H9 (cell line): Measurements from ENCODE around the gene USP28. TPM values are rescaled to one million over a fixed set of nuclear protein-coding genes. Genes with fewer than 3 reads are reported as not detected.

ENCODE experiments used
- DNase-seq: peaks from one replicate; pipeline ENCODE4 v3.0.0-alpha.2; 2017
- H2AFZ ChIP-seq: one replicate; pipeline ENCODE4 v1.6.1; 2013; ENCODE audit warnings: mild to moderate bottlenecking, low read length, control low read depth, moderate library complexity
- H2AK5ac ChIP-seq: 2 replicates; pipeline ENCODE4 v1.6.1; 2013; ENCODE audit warnings: low read length, control low read depth, mixed read lengths; ENCODE audit not compliant: insufficient read length
- H2BK120ac ChIP-seq: one replicate; pipeline ENCODE4 v1.6.1; 2013; ENCODE audit warnings: low read depth, mild to moderate bottlenecking, low read length, control low read depth, inconsistent platforms; ENCODE audit not compliant: poor library complexity, severe bottlenecking
- H2BK12ac ChIP-seq: 2 replicates; pipeline ENCODE4 v1.6.1; 2013; ENCODE audit warnings: low read length, control low read depth, mixed read lengths, low read depth; ENCODE audit not compliant: insufficient read length
- H2BK15ac ChIP-seq: 2 replicates; pipeline ENCODE4 v1.6.1; 2013; ENCODE audit warnings: low read depth, low read length, control low read depth
- H2BK20ac ChIP-seq: one replicate; pipeline ENCODE4 v1.6.1; 2013; ENCODE audit warnings: low read depth, mild to moderate bottlenecking, low read length, control low read depth, inconsistent platforms; ENCODE audit not compliant: poor library complexity, severe bottlenecking
- H2BK5ac ChIP-seq: 2 replicates; pipeline ENCODE4 v1.6.1; 2013; ENCODE audit warnings: low read length, control low read depth, mixed read lengths; ENCODE audit not compliant: insufficient read length
- H3K14ac ChIP-seq: 2 replicates; pipeline ENCODE4 v1.6.1; 2013; ENCODE audit warnings: low read length, control low read depth; ENCODE audit not compliant: insufficient read depth
- H3K18ac ChIP-seq: 2 replicates; pipeline ENCODE4 v1.6.1; 2013; ENCODE audit warnings: low read depth, mild to moderate bottlenecking, mixed read lengths, low read length, control low read depth; ENCODE audit not compliant: insufficient read length
- H3K23ac ChIP-seq: 2 replicates; pipeline ENCODE4 v1.6.1; 2013; ENCODE audit warnings: low read length, control low read depth, mixed read lengths, low read depth; ENCODE audit not compliant: insufficient read length
- H3K23me2 ChIP-seq: 2 replicates; pipeline ENCODE4 v1.6.1; 2013; ENCODE audit warnings: low read depth, mild to moderate bottlenecking, mixed read lengths, low read length, control low read depth; ENCODE audit not compliant: insufficient read length, poor library complexity, severe bottlenecking
- H3K27ac ChIP-seq: 2 replicates; pipeline ENCODE4 v1.5.1; 2013; ENCODE audit warnings: low read length, control low read depth, mixed read lengths, low read depth; ENCODE audit not compliant: insufficient read length
- H3K27me3 ChIP-seq: 2 replicates; pipeline ENCODE4 v1.6.1; 2013; ENCODE audit warnings: low read length, control low read depth, inconsistent platforms; ENCODE audit not compliant: insufficient read depth
- H3K4ac ChIP-seq: 2 replicates; pipeline ENCODE4 v1.6.1; 2013; ENCODE audit warnings: low read depth, mild to moderate bottlenecking, control low read depth, inconsistent platforms, low read length, moderate library complexity
- H3K4me1 ChIP-seq: 2 replicates; pipeline ENCODE4 v1.6.1; 2013; ENCODE audit warnings: low read length, control low read depth, inconsistent platforms; ENCODE audit not compliant: insufficient read depth
- H3K4me2 ChIP-seq: 2 replicates; pipeline ENCODE4 v1.6.1; 2013; ENCODE audit warnings: low read length, control low read depth, mixed read lengths; ENCODE audit not compliant: insufficient read length, insufficient read depth
- H3K56ac ChIP-seq: 2 replicates; pipeline ENCODE4 v1.6.1; 2013; ENCODE audit warnings: low read depth, mild to moderate bottlenecking, mixed read lengths, low read length, control low read depth; ENCODE audit not compliant: insufficient read length
- H3K79me1 ChIP-seq: 2 replicates; pipeline ENCODE4 v1.6.1; 2013; ENCODE audit warnings: low read depth, mild to moderate bottlenecking, moderate library complexity, low read length, control low read depth, inconsistent platforms; ENCODE audit not compliant: insufficient read depth, poor library complexity, severe bottlenecking
- H3K79me2 ChIP-seq: 2 replicates; pipeline ENCODE4 v1.6.1; 2013; ENCODE audit warnings: low read length, control low read depth, inconsistent platforms; ENCODE audit not compliant: insufficient read depth
- H3K9ac ChIP-seq: 2 replicates; pipeline ENCODE4 v1.6.1; 2013; ENCODE audit warnings: low read length, control low read depth, mixed read lengths; ENCODE audit not compliant: insufficient read length; ENCODE audit errors: extremely low read depth
- H3K9me3 ChIP-seq: one replicate; pipeline ENCODE4 v1.6.1; 2013; ENCODE audit warnings: low read depth, low read length, inconsistent platforms; ENCODE audit not compliant: control insufficient read depth
- H3T11ph ChIP-seq: one replicate; pipeline ENCODE4 v1.6.1; 2013; ENCODE audit warnings: mild to moderate bottlenecking, low read length, control low read depth, inconsistent platforms
- H4K20me1 ChIP-seq: one replicate; pipeline ENCODE4 v1.6.1; 2013; ENCODE audit not compliant: control insufficient read depth, insufficient read length, insufficient read depth
- H4K5ac ChIP-seq: 2 replicates; pipeline ENCODE4 v1.6.1; 2013; ENCODE audit warnings: low read depth, mild to moderate bottlenecking, mixed read lengths, low read length, control low read depth; ENCODE audit not compliant: insufficient read length
- H4K8ac ChIP-seq: replicated peaks from 2 replicates; pipeline ENCODE4 v1.6.1; 2013; ENCODE audit warnings: low read length, control low read depth, mixed read lengths, low read depth; ENCODE audit not compliant: insufficient read length
- H4K91ac ChIP-seq: 2 replicates; pipeline ENCODE4 v1.6.1; 2013; ENCODE audit warnings: low read depth, mild to moderate bottlenecking, moderate library complexity, mixed read lengths, low read length, control low read depth; ENCODE audit not compliant: insufficient read length
- H3K27ac Mint-ChIP-seq, 3 experiments: 2 replicates in 2 of 3; 3 replicates in 1 of 3; pipeline ENCODE4 v1.8.0; 2020 to 2021; ENCODE audit warnings: mixed read lengths in 3 of 3, mild to moderate bottlenecking in 1 of 3, moderate library complexity in 1 of 3
- H3K27me3 Mint-ChIP-seq: 2 replicates; pipeline ENCODE4 v1.8.0; 2021; ENCODE audit warnings: low read depth, mild to moderate bottlenecking, moderate library complexity, mixed read lengths
- H3K36me3 Mint-ChIP-seq, 3 experiments: 2 replicates in 2 of 3; 3 replicates in 1 of 3; pipeline ENCODE4 v1.8.0; 2020 to 2021; ENCODE audit warnings: low read depth in 3 of 3, mixed read lengths in 3 of 3; ENCODE audit not compliant: insufficient read depth in 1 of 3
- H3K4me1 Mint-ChIP-seq, 2 experiments: 2 replicates each; pipeline ENCODE4 v1.8.0; 2020; ENCODE audit warnings: mixed read lengths in 2 of 2
- H3K4me3 Mint-ChIP-seq, 2 experiments: 2 replicates in 1 of 2; 3 replicates in 1 of 2; pipeline ENCODE4 v1.8.0; 2020 to 2021; ENCODE audit warnings: mild to moderate bottlenecking in 2 of 2, mixed read lengths in 2 of 2, moderate library complexity in 1 of 2
- H3K9me3 Mint-ChIP-seq, 2 experiments: 2 replicates in 1 of 2; 3 replicates in 1 of 2; pipeline ENCODE4 v1.8.0; 2020; ENCODE audit warnings: mild to moderate bottlenecking in 2 of 2, mixed read lengths in 2 of 2, moderate library complexity in 1 of 2
- WGBS: extraction: QIAGEN DNeasy Blood & Tissue Kit; methylation state at CpG from one replicate; pipeline ENCODE4 v1.1.7; 2013; ENCODE audit warnings: missing lambda C conversion rate, low lambda C conversion rate, mixed read lengths; ENCODE audit not compliant: insufficient read length; ENCODE audit errors: extremely low coverage; 5-methylcytosine and 5-hydroxymethylcytosine counted together
- total RNA-seq: library from RNA; stranded (reverse); gene quantifications from 2 replicates; pipeline ENCODE4 v1.2.1, GENCODE V29; 2021
- TF ChIP-seq, protein P1 (sequence below): fragments of 200-600 bp; sonication (generic); conservative IDR thresholded peaks from 3 replicates; pipeline ENCODE4 v1.8.0; 2021; ENCODE audit warnings: antibody characterized with exemption, mild to moderate bottlenecking

USP28 gene
- total RNA-seq, 1 experiment from 2014 or later = 107 TPM

DNA sequence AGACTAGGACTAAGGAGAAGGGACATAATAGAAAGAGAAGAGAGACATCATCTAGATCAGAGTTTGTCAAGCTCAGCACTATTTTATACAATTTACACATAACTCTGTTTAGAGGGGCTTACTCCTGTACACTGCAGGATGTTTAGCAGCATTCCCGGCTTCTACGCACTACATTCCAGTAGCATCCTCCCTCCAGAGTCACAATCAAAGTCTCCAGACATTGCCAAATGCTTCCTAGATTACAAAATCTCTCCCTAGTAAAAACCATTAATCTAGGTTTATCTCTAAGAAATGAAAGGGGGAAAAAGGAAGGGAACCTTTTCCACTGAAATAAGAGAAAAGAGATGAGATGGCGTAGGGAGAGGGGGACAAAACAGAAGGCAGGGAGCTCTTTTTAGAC, 4.0 kb downstream of the USP28 start:
- no peak overlapping the region for H3K56ac ChIP-seq
- Mint-ChIP-seq H3K27ac (peak overlapping the region in 1 of 3 experiments; percentile 31; a peak in 1 of 7 replicates), H3K4me1 (peaks cover 42 to 50% of the 10 kb centered on the region in 2 experiments), H3K9me3 (no peaks in the 10 kb centered on the region), H3K4me3 (no peak overlapping the region), H3K36me3 (peaks cover 28 to 63% (median 55%) of the 10 kb centered on the region in 3 experiments), H3K27me3 (no peaks in the 10 kb centered on the region)
- TF ChIP-seq, protein P1, sequence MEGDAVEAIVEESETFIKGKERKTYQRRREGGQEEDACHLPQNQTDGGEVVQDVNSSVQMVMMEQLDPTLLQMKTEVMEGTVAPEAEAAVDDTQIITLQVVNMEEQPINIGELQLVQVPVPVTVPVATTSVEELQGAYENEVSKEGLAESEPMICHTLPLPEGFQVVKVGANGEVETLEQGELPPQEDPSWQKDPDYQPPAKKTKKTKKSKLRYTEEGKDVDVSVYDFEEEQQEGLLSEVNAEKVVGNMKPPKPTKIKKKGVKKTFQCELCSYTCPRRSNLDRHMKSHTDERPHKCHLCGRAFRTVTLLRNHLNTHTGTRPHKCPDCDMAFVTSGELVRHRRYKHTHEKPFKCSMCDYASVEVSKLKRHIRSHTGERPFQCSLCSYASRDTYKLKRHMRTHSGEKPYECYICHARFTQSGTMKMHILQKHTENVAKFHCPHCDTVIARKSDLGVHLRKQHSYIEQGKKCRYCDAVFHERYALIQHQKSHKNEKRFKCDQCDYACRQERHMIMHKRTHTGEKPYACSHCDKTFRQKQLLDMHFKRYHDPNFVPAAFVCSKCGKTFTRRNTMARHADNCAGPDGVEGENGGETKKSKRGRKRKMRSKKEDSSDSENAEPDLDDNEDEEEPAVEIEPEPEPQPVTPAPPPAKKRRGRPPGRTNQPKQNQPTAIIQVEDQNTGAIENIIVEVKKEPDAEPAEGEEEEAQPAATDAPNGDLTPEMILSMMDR = no peak
- no peak overlapping the region for H2AK5ac ChIP-seq
- H3K4me2 ChIP-seq = peak overlapping the region; percentile 6
- peaks cover 52% of the 10 kb centered on the region for H3K79me2 ChIP-seq
- no peak overlapping the region for H2BK5ac ChIP-seq
- H3T11ph ChIP-seq = no peak overlapping the region
- H2BK12ac ChIP-seq = no peak overlapping the region
- H2BK15ac ChIP-seq = no peak overlapping the region
- peak overlapping the region; percentile 35 for H3K9ac ChIP-seq
- H2BK120ac ChIP-seq = no peak overlapping the region
- no peak overlapping the region for H2BK20ac ChIP-seq
- peaks cover 10% of the 10 kb centered on the region for H3K23me2 ChIP-seq
- H4K8ac ChIP-seq = no peak overlapping the region
- H3K79me1 ChIP-seq = peaks cover 6% of the 10 kb centered on the region
- no peak overlapping the region for H4K5ac ChIP-seq
- H4K20me1 ChIP-seq = no peaks in the 10 kb centered on the region
- no peak overlapping the region for H3K23ac ChIP-seq
- no peak overlapping the region for H2AFZ ChIP-seq
- no peak for DNase-seq
- H3K27ac ChIP-seq = no peak overlapping the region
- no peak overlapping the region for H4K91ac ChIP-seq
- no peaks in the 10 kb centered on the region for H3K27me3 ChIP-seq
- no peak overlapping the region for H3K4ac ChIP-seq
- H3K4me1 ChIP-seq = peaks cover 6% of the 10 kb centered on the region
- no peak overlapping the region for H3K14ac ChIP-seq
- no peaks in the 10 kb centered on the region for H3K9me3 ChIP-seq
- WGBS = no CpG with 5 or more reads among the region's 3 CpGs
- H3K18ac ChIP-seq = no peak overlapping the region
